Liver (tissue), 9 donors: Measurements from ENCODE around the gene RBFOX1. TPM values are rescaled to one million over a fixed set of nuclear protein-coding genes. Genes with fewer than 3 reads are reported as not detected.

Experiments used
- DNase-seq: peaks from one replicate; pipeline ENCODE4 v3.0.0-alpha.2; 2017; ENCODE audit warnings: low spot score
- H3K27ac ChIP-seq, 2 donors: one replicate each; pipeline ENCODE4 v1.7.0; 2013; ENCODE audit warnings: inconsistent platforms in 2 of 2, low read length in 2 of 2, control low read depth in 1 of 2, low read depth in 1 of 2, mild to moderate bottlenecking in 1 of 2
- H3K27me3 ChIP-seq, 4 donors: one replicate each; pipeline versions ENCODE4 v1.6.1 to v1.7.0; 2013; ENCODE audit warnings: low read length in 3 of 4, inconsistent platforms in 1 of 4, mild to moderate bottlenecking in 1 of 4, moderate library complexity in 1 of 4; ENCODE audit not compliant: control insufficient read depth in 4 of 4, insufficient read depth in 4 of 4
- H3K36me3 ChIP-seq, 4 donors: one replicate each; pipeline versions ENCODE4 v1.6.1 to v1.7.0; 2013; ENCODE audit warnings: low read length in 3 of 4, mild to moderate bottlenecking in 3 of 4, low read depth in 1 of 4, moderate library complexity in 1 of 4; ENCODE audit not compliant: control insufficient read depth in 4 of 4, insufficient read depth in 3 of 4
- H3K4me1 ChIP-seq, 4 donors: one replicate each; pipeline versions ENCODE4 v1.6.1 to v1.7.0; 2013; ENCODE audit warnings: low read length in 3 of 4, mild to moderate bottlenecking in 3 of 4, moderate library complexity in 1 of 4; ENCODE audit not compliant: control insufficient read depth in 4 of 4, insufficient read depth in 4 of 4
- H3K4me3 ChIP-seq, 3 donors: one replicate each; pipeline versions ENCODE4 v1.6.1 to v1.7.0; 2013; ENCODE audit warnings: low read length in 3 of 3, control low read depth in 1 of 3, low read depth in 1 of 3, mild to moderate bottlenecking in 1 of 3
- H3K9ac ChIP-seq, 2 donors: one replicate each; pipeline ENCODE4 v1.7.0; 2013; ENCODE audit warnings: low read length in 2 of 2, mild to moderate bottlenecking in 2 of 2, moderate library complexity in 2 of 2, control low read depth in 1 of 2, low read depth in 1 of 2
- H3K9me3 ChIP-seq, 4 donors: one replicate each; pipeline versions ENCODE4 v1.6.1 to v1.7.0; 2013; ENCODE audit warnings: low read length in 3 of 4; ENCODE audit not compliant: control insufficient read depth in 4 of 4
- EGR1 ChIP-seq, 2 donors: IDR thresholded peaks; 2 replicates each; pipeline ENCODE4 v1.6.1; 2016 to 2018; ENCODE audit warnings: antibody characterized with exemption in 2 of 2, low read depth in 2 of 2
- FOXA1 ChIP-seq: IDR thresholded peaks from 2 replicates; pipeline ENCODE4 v1.6.1; 2016; ENCODE audit warnings: antibody characterized with exemption
- FOXA2 ChIP-seq: IDR thresholded peaks from 2 replicates; pipeline ENCODE4 v1.6.1; 2016; ENCODE audit warnings: antibody characterized with exemption
- GABPA ChIP-seq, 2 donors: IDR thresholded peaks in 1 of 2; conservative IDR thresholded peaks in 1 of 2; 2 replicates each; pipeline ENCODE4 v1.6.1; 2016; ENCODE audit warnings: antibody characterized with exemption in 2 of 2, mild to moderate bottlenecking in 1 of 2, moderate library complexity in 1 of 2
- HNF4A ChIP-seq, 2 donors: conservative IDR thresholded peaks; 2 replicates each; pipeline ENCODE4 v1.6.1; 2016; ENCODE audit warnings: antibody characterized with exemption in 2 of 2, mild to moderate bottlenecking in 2 of 2
- HNF4G ChIP-seq: IDR thresholded peaks from 2 replicates; pipeline ENCODE4 v1.6.1; 2016; ENCODE audit warnings: antibody characterized with exemption
- JUND ChIP-seq, 2 donors: IDR thresholded peaks; 2 replicates each; pipeline ENCODE4 v1.6.1; 2016; ENCODE audit warnings: antibody characterized with exemption in 2 of 2
- NR2F2 ChIP-seq: IDR thresholded peaks from 2 replicates; pipeline ENCODE4 v1.6.1; 2016; ENCODE audit warnings: antibody characterized with exemption
- RAD21 ChIP-seq, 2 donors: IDR thresholded peaks; 2 replicates each; pipeline ENCODE4 v1.6.1; 2016; ENCODE audit warnings: antibody characterized with exemption in 2 of 2, mild to moderate bottlenecking in 2 of 2
- RXRA ChIP-seq, 2 donors: IDR thresholded peaks; 2 replicates each; pipeline ENCODE4 v1.6.1; 2017 to 2018; ENCODE audit warnings: antibody characterized with exemption in 2 of 2, mild to moderate bottlenecking in 1 of 2
- SP1 ChIP-seq: IDR thresholded peaks from 2 replicates; pipeline ENCODE4 v1.6.1; 2018; ENCODE audit warnings: antibody characterized with exemption, mild to moderate bottlenecking
- TAF1 ChIP-seq: conservative IDR thresholded peaks from 2 replicates; pipeline ENCODE4 v1.6.1; 2016; ENCODE audit warnings: antibody characterized with exemption, mild to moderate bottlenecking
- YY1 ChIP-seq: IDR thresholded peaks from 2 replicates; pipeline ENCODE4 v1.6.1; 2016; ENCODE audit warnings: antibody characterized with exemption, mild to moderate bottlenecking
- WGBS: extraction: QIAGEN DNeasy Blood & Tissue Kit; methylation state at CpG from one replicate; pipeline ENCODE4 v1.1.7; 2013; 5-methylcytosine and 5-hydroxymethylcytosine counted together
- polyA plus RNA-seq, 2 donors: library from polyadenylated mRNA; stranded (reverse) in 1 of 2; unstranded in 1 of 2; fragments of 200-250 nt in 1 of 2; fragments of >200 nt in 1 of 2; fragmentation: Nextera tagmentation in 1 of 2; extraction: Ambion mirVana in 1 of 2; gene quantifications; one replicate each; pipeline versions ENCODE4 v1.2.1 to v1.2.3, GENCODE V29; 2013 to 2015
- total RNA-seq, 2 donors: library from RNA; depleted of rRNA; stranded (reverse); fragments of >200 nt; gene quantifications; one replicate each; pipeline ENCODE4 v1.2.3, GENCODE V29; 2014
- TF ChIP-seq, protein P1 (sequence below): IDR thresholded peaks from 2 replicates; pipeline ENCODE4 v1.6.1; 2016; ENCODE audit warnings: antibody characterized with exemption
- TF ChIP-seq, protein P2 (sequence below): fragments of 150-350 bp; IDR thresholded peaks from 2 replicates; pipeline ENCODE4 v1.5.1; 2017; ENCODE audit warnings: improper control_type of control experiment, low read depth, low read length; ENCODE audit not compliant: missing input control
- TF ChIP-seq, protein P3 (sequence below): IDR thresholded peaks from 2 replicates; pipeline ENCODE4 v1.6.1; 2016; ENCODE audit warnings: antibody characterized with exemption
- TF ChIP-seq, protein P4 (sequence below): IDR thresholded peaks from 2 replicates; pipeline ENCODE4 v1.6.1; 2016; ENCODE audit warnings: antibody characterized with exemption, mild to moderate bottlenecking
- TF ChIP-seq, protein P5 (sequence below): IDR thresholded peaks from 2 replicates; pipeline ENCODE4 v1.6.1; 2016; ENCODE audit warnings: antibody characterized with exemption
- donor health status: healthy.
- donor health status: healthy.
- donor health status: healthy.
- donor health status: healthy.
- donor health status: healthy.

The RBFOX1 gene
- total and polyA plus RNA-seq, 4 donors, result not detected

DNA sequence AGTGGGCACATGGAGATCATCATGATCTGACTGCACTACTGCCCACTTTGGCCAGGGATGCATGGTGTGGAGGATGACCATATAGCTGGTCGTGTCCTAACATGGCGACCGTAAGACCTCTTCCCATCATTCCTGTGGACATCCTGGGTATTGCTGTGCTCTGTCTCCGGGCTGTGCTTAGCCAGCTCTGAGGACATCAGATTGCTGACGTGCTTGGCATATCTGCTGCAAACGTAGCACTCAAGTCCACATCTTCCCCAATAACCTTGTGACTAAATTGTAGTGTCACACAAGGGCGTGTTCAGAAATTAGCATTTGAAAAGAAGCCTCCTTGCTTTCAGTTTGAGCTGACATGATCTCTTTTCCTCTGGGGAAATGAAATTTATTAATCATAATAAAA lies 373.2 kb downstream of the RBFOX1 start:
- peaks cover 0 to 8% (median 1%) of the 10 kb centered on the region in 4 donors for H3K9me3 ChIP-seq
- no peak overlapping the region for H3K9ac ChIP-seq
- H3K27ac ChIP-seq, result no peak overlapping the region
- H3K36me3 ChIP-seq, result no peaks in the 10 kb centered on the region
- 80% methylated on average over 7 of the region's 7 CpGs for WGBS
- no peak overlapping the region for H3K4me3 ChIP-seq
- H3K4me1 ChIP-seq, result no peaks in the 10 kb centered on the region
- TF ChIP-seq, protein P1, sequence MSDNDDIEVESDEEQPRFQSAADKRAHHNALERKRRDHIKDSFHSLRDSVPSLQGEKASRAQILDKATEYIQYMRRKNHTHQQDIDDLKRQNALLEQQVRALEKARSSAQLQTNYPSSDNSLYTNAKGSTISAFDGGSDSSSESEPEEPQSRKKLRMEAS, result no peak
- no peak for TF ChIP-seq HNF4A (conservative IDR thresholded peaks at IDR 0.05)
- TF ChIP-seq, protein P2, sequence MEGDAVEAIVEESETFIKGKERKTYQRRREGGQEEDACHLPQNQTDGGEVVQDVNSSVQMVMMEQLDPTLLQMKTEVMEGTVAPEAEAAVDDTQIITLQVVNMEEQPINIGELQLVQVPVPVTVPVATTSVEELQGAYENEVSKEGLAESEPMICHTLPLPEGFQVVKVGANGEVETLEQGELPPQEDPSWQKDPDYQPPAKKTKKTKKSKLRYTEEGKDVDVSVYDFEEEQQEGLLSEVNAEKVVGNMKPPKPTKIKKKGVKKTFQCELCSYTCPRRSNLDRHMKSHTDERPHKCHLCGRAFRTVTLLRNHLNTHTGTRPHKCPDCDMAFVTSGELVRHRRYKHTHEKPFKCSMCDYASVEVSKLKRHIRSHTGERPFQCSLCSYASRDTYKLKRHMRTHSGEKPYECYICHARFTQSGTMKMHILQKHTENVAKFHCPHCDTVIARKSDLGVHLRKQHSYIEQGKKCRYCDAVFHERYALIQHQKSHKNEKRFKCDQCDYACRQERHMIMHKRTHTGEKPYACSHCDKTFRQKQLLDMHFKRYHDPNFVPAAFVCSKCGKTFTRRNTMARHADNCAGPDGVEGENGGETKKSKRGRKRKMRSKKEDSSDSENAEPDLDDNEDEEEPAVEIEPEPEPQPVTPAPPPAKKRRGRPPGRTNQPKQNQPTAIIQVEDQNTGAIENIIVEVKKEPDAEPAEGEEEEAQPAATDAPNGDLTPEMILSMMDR, result no peak
- no peak for TF ChIP-seq SP1
- no peak for TF ChIP-seq RXRA (IDR thresholded peaks at IDR 0.05)
- TF ChIP-seq RAD21 (IDR thresholded peaks at IDR 0.05), result no peak
- TF ChIP-seq, protein P3, sequence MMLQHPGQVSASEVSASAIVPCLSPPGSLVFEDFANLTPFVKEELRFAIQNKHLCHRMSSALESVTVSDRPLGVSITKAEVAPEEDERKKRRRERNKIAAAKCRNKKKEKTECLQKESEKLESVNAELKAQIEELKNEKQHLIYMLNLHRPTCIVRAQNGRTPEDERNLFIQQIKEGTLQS, result no peak
- TF ChIP-seq TAF1, result no peak
- TF ChIP-seq FOXA1, result no peak
- no peak for TF ChIP-seq HNF4G
- TF ChIP-seq JUND (IDR thresholded peaks at IDR 0.05), result no peak
- no peak for TF ChIP-seq GABPA (IDR thresholded peaks at IDR 0.05 in 1 of 2, conservative IDR thresholded peaks at IDR 0.05 in 1 of 2)
- TF ChIP-seq, protein P4, sequence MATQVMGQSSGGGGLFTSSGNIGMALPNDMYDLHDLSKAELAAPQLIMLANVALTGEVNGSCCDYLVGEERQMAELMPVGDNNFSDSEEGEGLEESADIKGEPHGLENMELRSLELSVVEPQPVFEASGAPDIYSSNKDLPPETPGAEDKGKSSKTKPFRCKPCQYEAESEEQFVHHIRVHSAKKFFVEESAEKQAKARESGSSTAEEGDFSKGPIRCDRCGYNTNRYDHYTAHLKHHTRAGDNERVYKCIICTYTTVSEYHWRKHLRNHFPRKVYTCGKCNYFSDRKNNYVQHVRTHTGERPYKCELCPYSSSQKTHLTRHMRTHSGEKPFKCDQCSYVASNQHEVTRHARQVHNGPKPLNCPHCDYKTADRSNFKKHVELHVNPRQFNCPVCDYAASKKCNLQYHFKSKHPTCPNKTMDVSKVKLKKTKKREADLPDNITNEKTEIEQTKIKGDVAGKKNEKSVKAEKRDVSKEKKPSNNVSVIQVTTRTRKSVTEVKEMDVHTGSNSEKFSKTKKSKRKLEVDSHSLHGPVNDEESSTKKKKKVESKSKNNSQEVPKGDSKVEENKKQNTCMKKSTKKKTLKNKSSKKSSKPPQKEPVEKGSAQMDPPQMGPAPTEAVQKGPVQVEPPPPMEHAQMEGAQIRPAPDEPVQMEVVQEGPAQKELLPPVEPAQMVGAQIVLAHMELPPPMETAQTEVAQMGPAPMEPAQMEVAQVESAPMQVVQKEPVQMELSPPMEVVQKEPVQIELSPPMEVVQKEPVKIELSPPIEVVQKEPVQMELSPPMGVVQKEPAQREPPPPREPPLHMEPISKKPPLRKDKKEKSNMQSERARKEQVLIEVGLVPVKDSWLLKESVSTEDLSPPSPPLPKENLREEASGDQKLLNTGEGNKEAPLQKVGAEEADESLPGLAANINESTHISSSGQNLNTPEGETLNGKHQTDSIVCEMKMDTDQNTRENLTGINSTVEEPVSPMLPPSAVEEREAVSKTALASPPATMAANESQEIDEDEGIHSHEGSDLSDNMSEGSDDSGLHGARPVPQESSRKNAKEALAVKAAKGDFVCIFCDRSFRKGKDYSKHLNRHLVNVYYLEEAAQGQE, result no peak
- TF ChIP-seq FOXA2, result no peak
- TF ChIP-seq, protein P5, sequence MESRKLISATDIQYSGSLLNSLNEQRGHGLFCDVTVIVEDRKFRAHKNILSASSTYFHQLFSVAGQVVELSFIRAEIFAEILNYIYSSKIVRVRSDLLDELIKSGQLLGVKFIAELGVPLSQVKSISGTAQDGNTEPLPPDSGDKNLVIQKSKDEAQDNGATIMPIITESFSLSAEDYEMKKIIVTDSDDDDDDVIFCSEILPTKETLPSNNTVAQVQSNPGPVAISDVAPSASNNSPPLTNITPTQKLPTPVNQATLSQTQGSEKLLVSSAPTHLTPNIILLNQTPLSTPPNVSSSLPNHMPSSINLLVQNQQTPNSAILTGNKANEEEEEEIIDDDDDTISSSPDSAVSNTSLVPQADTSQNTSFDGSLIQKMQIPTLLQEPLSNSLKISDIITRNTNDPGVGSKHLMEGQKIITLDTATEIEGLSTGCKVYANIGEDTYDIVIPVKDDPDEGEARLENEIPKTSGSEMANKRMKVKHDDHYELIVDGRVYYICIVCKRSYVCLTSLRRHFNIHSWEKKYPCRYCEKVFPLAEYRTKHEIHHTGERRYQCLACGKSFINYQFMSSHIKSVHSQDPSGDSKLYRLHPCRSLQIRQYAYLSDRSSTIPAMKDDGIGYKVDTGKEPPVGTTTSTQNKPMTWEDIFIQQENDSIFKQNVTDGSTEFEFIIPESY, result no peak
- TF ChIP-seq NR2F2, result no peak
- TF ChIP-seq YY1, result no peak
- no peak for TF ChIP-seq EGR1 (IDR thresholded peaks at IDR 0.05; ENCODE audit: low read depth in 2 of 2)
- no peak for DNase-seq
- H3K27me3 ChIP-seq, result no peaks in the 10 kb centered on the region
